GM23248 (cell line): Measurements from ENCODE around the gene MGAT5.

Source experiments
- EZH2 ChIP-seq: fragments of 200-600 bp; sonication (generic); IDR thresholded peaks from 2 replicates; pipeline ENCODE4 v1.6.1; 2018; ENCODE audit warnings: antibody characterized with exemption, mild to moderate bottlenecking; ENCODE audit not compliant: insufficient read depth, poor library complexity, severe bottlenecking
- EZH2phosphoT487 ChIP-seq: fragments of 200-600 bp; sonication (generic); IDR thresholded peaks from 2 replicates; pipeline ENCODE4 v1.6.1; 2018; ENCODE audit warnings: antibody characterized with exemption, moderate library complexity, mild to moderate bottlenecking, low read depth; ENCODE audit not compliant: insufficient read depth

- TF ChIP-seq EZH2phosphoT487: no peak
- no peak for TF ChIP-seq EZH2
Observed at GRCh38 chr2:134462275-134462674, 208.4 kb downstream of the MGAT5 start.
